GM18519 (cell line): Measurements from ENCODE around the gene ZFAND3.

Source experiments
- ATAC-seq: cut with Tn5 transposase; IDR thresholded peaks from one replicate; pipeline ENCODE4 v1.9.1; 2021; ENCODE audit warnings: mild to moderate bottlenecking, moderate library complexity; ENCODE audit not compliant: unreplicated experiment, low FRiP score

Gene ZFAND3

GRCh38 chr6:37826188-37826587, 6.7 kb downstream of the ZFAND3 start:
- ATAC-seq: no peak

GRCh38 chr6:37826993-37827392, 7.5 kb downstream of the ZFAND3 start:
- ATAC-seq: no peak

- ATAC-seq: no peak
Observed at GRCh38 chr6:37827603-37828265, 8.2 kb downstream of the ZFAND3 start.

- no peak for ATAC-seq
Observed at GRCh38 chr6:37830225-37830624, 10.7 kb downstream of the ZFAND3 start.

- ATAC-seq: no peak
Observed at GRCh38 chr6:37831457-37831856, 11.9 kb downstream of the ZFAND3 start.

- ATAC-seq: no peak
Observed at GRCh38 chr6:37835923-37836322, 16.4 kb downstream of the ZFAND3 start.

GRCh38 chr6:37838219-37838921, 18.8 kb downstream of the ZFAND3 start:
- ATAC-seq: no peak

- ATAC-seq: no peak
Observed at GRCh38 chr6:37840143-37840939, 20.8 kb downstream of the ZFAND3 start.

- no peak for ATAC-seq
Observed at GRCh38 chr6:37840940-37841300, 21.4 kb downstream of the ZFAND3 start.

GRCh38 chr6:37845026-37845911, 25.7 kb downstream of the ZFAND3 start:
- ATAC-seq: no peak

GRCh38 chr6:37845930-37846329, 26.4 kb downstream of the ZFAND3 start:
- no peak for ATAC-seq

- no peak for ATAC-seq
Observed at GRCh38 chr6:37847704-37848103, 28.2 kb downstream of the ZFAND3 start.

- ATAC-seq: no peak
Observed at GRCh38 chr6:37848371-37848770, 28.8 kb downstream of the ZFAND3 start.

GRCh38 chr6:37850260-37850659, 30.7 kb downstream of the ZFAND3 start:
- no peak for ATAC-seq

- ATAC-seq: no peak
Observed at GRCh38 chr6:37850728-37851285, 31.3 kb downstream of the ZFAND3 start.

- ATAC-seq: no peak
Observed at GRCh38 chr6:37851997-37852524, 32.5 kb downstream of the ZFAND3 start.

- no peak for ATAC-seq
Observed at GRCh38 chr6:37856285-37856684, 36.8 kb downstream of the ZFAND3 start.

- ATAC-seq: no peak
Observed at GRCh38 chr6:37858363-37858762, 38.8 kb downstream of the ZFAND3 start.

GRCh38 chr6:37860226-37860839, 40.8 kb downstream of the ZFAND3 start:
- ATAC-seq: no peak

- ATAC-seq: no peak
Observed at GRCh38 chr6:37861452-37861851, 41.9 kb downstream of the ZFAND3 start.
